Endodermal cell (in vitro differentiated cells): ENCODE data around the gene MEGF11. TPM values are rescaled to one million over a fixed set of nuclear protein-coding genes. Genes with fewer than 3 reads are reported as not detected.

Experiments
- DNase-seq: peaks from one replicate; pipeline ENCODE4 v3.0.0-alpha.2; 2017
- H3K27ac ChIP-seq: 2 replicates; pipeline ENCODE4 v1.5.1; 2013; ENCODE audit warnings: mild to moderate bottlenecking, low read depth, low read length, moderate library complexity
- H3K27me3 ChIP-seq: 2 replicates; pipeline ENCODE4 v1.6.1; 2013; ENCODE audit warnings: mild to moderate bottlenecking, low read length, moderate library complexity; ENCODE audit not compliant: insufficient read depth, control insufficient read depth, poor library complexity, severe bottlenecking
- H3K36me3 ChIP-seq: 2 replicates; pipeline ENCODE4 v1.7.0; 2013; ENCODE audit warnings: mild to moderate bottlenecking, low read length, moderate library complexity; ENCODE audit not compliant: control insufficient read depth, insufficient read depth
- H3K4me1 ChIP-seq: one replicate; pipeline ENCODE4 v1.7.0; 2013; ENCODE audit warnings: low read length; ENCODE audit not compliant: control insufficient read depth, insufficient read depth
- H3K4me3 ChIP-seq: 2 replicates; pipeline ENCODE4 v1.5.1; 2013; ENCODE audit warnings: mild to moderate bottlenecking, low read length, moderate library complexity
- H3K9ac ChIP-seq: 2 replicates; pipeline ENCODE4 v1.6.1; 2013; ENCODE audit warnings: mild to moderate bottlenecking, low read length, moderate library complexity; ENCODE audit not compliant: poor library complexity, severe bottlenecking; ENCODE audit errors: extremely low read depth
- H3K9me3 ChIP-seq: 2 replicates; pipeline ENCODE4 v1.6.1; 2013; ENCODE audit warnings: mild to moderate bottlenecking, low read length, moderate library complexity; ENCODE audit not compliant: control insufficient read depth
- H3K27ac Mint-ChIP-seq: 2 replicates; pipeline ENCODE4 v1.8.0; 2020; ENCODE audit warnings: mixed read lengths
- H3K27me3 Mint-ChIP-seq: 2 replicates; pipeline ENCODE4 v1.8.0; 2021; ENCODE audit warnings: mild to moderate bottlenecking, mixed read lengths; ENCODE audit not compliant: insufficient read depth
- H3K36me3 Mint-ChIP-seq: 2 replicates; pipeline ENCODE4 v1.8.0; 2020; ENCODE audit warnings: low read depth, mixed read lengths
- H3K4me1 Mint-ChIP-seq: 2 replicates; pipeline ENCODE4 v1.8.0; 2020; ENCODE audit warnings: mixed read lengths
- H3K4me3 Mint-ChIP-seq: 2 replicates; pipeline ENCODE4 v1.8.0; 2020; ENCODE audit warnings: mild to moderate bottlenecking, moderate library complexity, mixed read lengths
- H3K9me3 Mint-ChIP-seq: 2 replicates; pipeline ENCODE4 v1.8.0; 2020; ENCODE audit warnings: mild to moderate bottlenecking, mixed read lengths
- CTCF ChIP-seq: fragments of 200-600 bp; sonication (generic); conservative IDR thresholded peaks from 2 replicates; pipeline ENCODE4 v1.5.0; 2021; ENCODE audit warnings: antibody characterized with exemption, mild to moderate bottlenecking
- WGBS, 2 experiments: methylation state at CpG; one replicate each; pipeline versions ENCODE4 v1.1.5 to v1.1.7; 2013; ENCODE audit warnings: missing lambda C conversion rate in 2 of 2, mixed read lengths in 1 of 2; ENCODE audit not compliant: insufficient coverage in 1 of 2, insufficient read length in 1 of 2; 5-methylcytosine and 5-hydroxymethylcytosine counted together
- total RNA-seq, 2 donors: library from RNA; stranded (reverse); fragmentation: NEBNext Ultra II Directional in 1 of 2; extraction: Animal tissue kit (Norgen Biotek cat#: 25700) in 1 of 2; gene quantifications; 2 replicates in 1 of 2; 3 replicates in 1 of 2; pipeline ENCODE4 v1.2.1, GENCODE V29; 2021

MEGF11 gene
- total RNA-seq, 2 donors from 2014 or later = 0.73 to 1.2 TPM

- H3K9ac ChIP-seq = no peak overlapping the region
- H3K36me3 ChIP-seq = no peaks in the 10 kb centered on the region
- WGBS, 2 experiments = 89 to 97% methylated on average over 5 to 9 of the region's 9 CpGs
- peaks cover 7% of the 10 kb centered on the region for H3K4me1 ChIP-seq
- no peaks in the 10 kb centered on the region for H3K9me3 ChIP-seq
- Mint-ChIP-seq H3K27me3 (no peaks in the 10 kb centered on the region), H3K4me3 (no peak overlapping the region), H3K27ac (no peak overlapping the region), H3K4me1 (peaks cover 26% of the 10 kb centered on the region), H3K36me3 (no peaks in the 10 kb centered on the region), H3K9me3 (no peaks in the 10 kb centered on the region)
- no peaks in the 10 kb centered on the region for H3K27me3 ChIP-seq
- no peak overlapping the region for H3K4me3 ChIP-seq
- no peak for TF ChIP-seq CTCF
- DNase-seq = no peak
- no peak overlapping the region for H3K27ac ChIP-seq
Measured at GRCh38 chr15:66149871-66150270, 103.7 kb downstream of the MEGF11 start.

- 87 to 100% methylated on average over 2 of the region's 2 CpGs for WGBS, 2 experiments
- Mint-ChIP-seq H3K27me3 (no peaks in the 10 kb centered on the region), H3K36me3 (no peaks in the 10 kb centered on the region), H3K27ac (no peak overlapping the region), H3K9me3 (no peaks in the 10 kb centered on the region), H3K4me1 (peaks cover 26% of the 10 kb centered on the region), H3K4me3 (no peak overlapping the region)
- Histone ChIP-seq H3K4me3 (no peak overlapping the region), H3K9ac (no peak overlapping the region), H3K27ac (no peak overlapping the region), H3K9me3 (no peaks in the 10 kb centered on the region), H3K27me3 (no peaks in the 10 kb centered on the region), H3K36me3 (no peaks in the 10 kb centered on the region), H3K4me1 (peaks cover 7% of the 10 kb centered on the region)
- no peak for TF ChIP-seq CTCF
- DNase-seq = no peak
Measured at GRCh38 chr15:66148187-66148586, 105.4 kb downstream of the MEGF11 start.

- no peak overlapping the region for H3K27ac ChIP-seq
- no peaks in the 10 kb centered on the region for H3K27me3 Mint-ChIP-seq
- H3K9ac ChIP-seq = no peak overlapping the region
- H3K4me1 ChIP-seq = peaks cover 7% of the 10 kb centered on the region
- no peaks in the 10 kb centered on the region for H3K36me3 Mint-ChIP-seq
- no peaks in the 10 kb centered on the region for H3K9me3 ChIP-seq
- H3K4me3 Mint-ChIP-seq = no peak overlapping the region
- no peaks in the 10 kb centered on the region for H3K36me3 ChIP-seq
- H3K27me3 ChIP-seq = no peaks in the 10 kb centered on the region
- TF ChIP-seq CTCF = no peak
- H3K4me1 Mint-ChIP-seq = peaks cover 26% of the 10 kb centered on the region
- DNase-seq = no peak
- 95 to 100% methylated on average over 2 to 3 of the region's 3 CpGs for WGBS, 2 experiments
- H3K4me3 ChIP-seq = no peak overlapping the region
- no peak overlapping the region for H3K27ac Mint-ChIP-seq
- no peaks in the 10 kb centered on the region for H3K9me3 Mint-ChIP-seq
Measured at GRCh38 chr15:66147440-66147839, 106.1 kb downstream of the MEGF11 start.
